MCF 10A (cell line): Measurements from ENCODE around the gene LRMDA. TPM values are rescaled to one million over a fixed set of nuclear protein-coding genes. Genes with fewer than 3 reads are reported as not detected.

Source experiments
- BruUV-seq: library from RNA; stranded (reverse); fragments of 400-500 nt; replicated peaks from 2 replicates; lab custom pipeline; 2021; lab: Mats Ljungman, UMichigan
- CTCF ChIA-PET: fragments of 300-600 bp; sonication (Branson Sonifier 250); formaldehyde crosslinking; extraction: SDS; loops from one replicate; lab custom pipeline; 2021; ENCODE audit warnings: antibody characterized with exemption, inconsistent platforms; lab: Yijun Ruan, JAX
- POLR2A ChIA-PET: fragments of 300-600, 350-650 bp; sonication (Branson Sonifier 250); formaldehyde crosslinking; extraction: SDS; loops from one replicate; lab custom pipeline; 2020; ENCODE audit warnings: antibody characterized with exemption, inconsistent platforms; lab: Yijun Ruan, JAX
- DNase-seq: peaks from one replicate; pipeline ENCODE4 v3.0.0-alpha.2; 2018; ENCODE audit not compliant: unreplicated experiment
- H3K27ac Mint-ChIP-seq: one replicate; pipeline ENCODE4 v1.8.0; 2022; ENCODE audit warnings: mild to moderate bottlenecking, low read depth, mixed read lengths; ENCODE audit not compliant: unreplicated experiment
- H3K27me3 Mint-ChIP-seq: one replicate; pipeline ENCODE4 v1.8.0; 2022; ENCODE audit warnings: mixed read lengths; ENCODE audit not compliant: insufficient read depth, unreplicated experiment
- H3K36me3 Mint-ChIP-seq: one replicate; pipeline ENCODE4 v1.8.0; 2022; ENCODE audit warnings: mild to moderate bottlenecking, moderate library complexity, mixed read lengths; ENCODE audit not compliant: insufficient read depth, unreplicated experiment
- H3K4me1 Mint-ChIP-seq: one replicate; pipeline ENCODE4 v1.8.0; 2022; ENCODE audit warnings: mixed read lengths; ENCODE audit not compliant: insufficient read depth, unreplicated experiment
- H3K4me3 Mint-ChIP-seq: one replicate; pipeline ENCODE4 v1.8.0; 2022; ENCODE audit warnings: mild to moderate bottlenecking, moderate library complexity, mixed read lengths; ENCODE audit not compliant: unreplicated experiment
- H3K9me3 Mint-ChIP-seq: one replicate; pipeline ENCODE4 v1.8.0; 2022; ENCODE audit warnings: mixed read lengths; ENCODE audit not compliant: unreplicated experiment
- CTCF ChIP-seq: fragments of 200-600 bp; IDR thresholded peaks from one replicate; pipeline ENCODE4 v1.8.0; 2022; ENCODE audit warnings: antibody characterized with exemption, mild to moderate bottlenecking; ENCODE audit not compliant: unreplicated experiment
- intact Hi-C: fragments of 100-400 bp; cut with micrococcal nuclease; formaldehyde crosslinking; loops from 2 replicates; pipeline ENCODE4 v1.14.1; 2022
- total RNA-seq: library from RNA; stranded (reverse); gene quantifications from 2 replicates; pipeline ENCODE4 v1.2.3, GENCODE V29; 2022

The LRMDA gene
- total RNA-seq, 1 experiment from 2014 or later, result not detected

GRCh38 chr10:76086170-76086760 is 654.8 kb downstream of the LRMDA start:
- Mint-ChIP-seq H3K9me3 (peaks cover 7% of the 10 kb centered on the region), H3K36me3 (no peaks in the 10 kb centered on the region), H3K4me3 (no peak overlapping the region), H3K4me1 (peaks cover 18% of the 10 kb centered on the region), H3K27ac (no peak overlapping the region), H3K27me3 (no peaks in the 10 kb centered on the region)
- BruUV-seq, result no TSS peak
- TF ChIP-seq CTCF, result no peak
- ChIA-PET CTCF (interaction anchor here (1.1 to 1.6 kb wide), 4 partner anchors 13 to 898 kb away, joined by 3 read pairs; no protein-coding TSS in a partner anchor), POLR2A (no interaction called here)
- intact Hi-C loops, result loop anchor here (2.0 kb wide), 1 partner anchor 683 kb away; no protein-coding TSS in a partner anchor
- DNase-seq, result no peak

- intact Hi-C loops, result loop anchor here (2.0 kb wide), 1 partner anchor 684 kb away; no protein-coding TSS in a partner anchor
- peaks cover 7% of the 10 kb centered on the region for H3K9me3 Mint-ChIP-seq
- POLR2A ChIA-PET, result no interaction called here
- H3K4me1 Mint-ChIP-seq, result peaks cover 18% of the 10 kb centered on the region
- CTCF ChIA-PET, result interaction anchor here (0.6 to 1.6 kb wide), 6 partner anchors 10 to 897 kb away, joined by 3 to 4 read pairs (median 3); no protein-coding TSS in a partner anchor
- H3K36me3 Mint-ChIP-seq, result no peaks in the 10 kb centered on the region
- H3K27ac Mint-ChIP-seq, result no peak overlapping the region
- no TSS peak for BruUV-seq
- DNase-seq, result peak; percentile 67
- TF ChIP-seq CTCF, result peak; percentile 59
- no peak overlapping the region for H3K4me3 Mint-ChIP-seq
- no peaks in the 10 kb centered on the region for H3K27me3 Mint-ChIP-seq
Observed at GRCh38 chr10:76086761-76087639, 655.6 kb downstream of the LRMDA start.

GRCh38 chr10:76088008-76088407 is 656.6 kb downstream of the LRMDA start:
- DNase-seq, result no peak
- Mint-ChIP-seq H3K27ac (no peak overlapping the region), H3K36me3 (no peaks in the 10 kb centered on the region), H3K9me3 (peaks cover 7% of the 10 kb centered on the region), H3K4me3 (no peak overlapping the region), H3K4me1 (peaks cover 10% of the 10 kb centered on the region), H3K27me3 (peaks cover under 1% of the 10 kb centered on the region)
- ChIA-PET CTCF (interaction anchor here (0.6 to 0.9 kb wide), 3 partner anchors 9 to 730 kb away, joined by 3 to 4 read pairs (median 3); no protein-coding TSS in a partner anchor), POLR2A (no interaction called here)
- no TSS peak for BruUV-seq
- TF ChIP-seq CTCF, result no peak
- intact Hi-C loops, result no loop called here

- POLR2A ChIA-PET, result interaction anchor here (0.7 kb wide), 1 partner anchor 503 kb away, joined by 3 read pairs; no protein-coding TSS in a partner anchor
Observed at GRCh38 chr10:76088980-76089379, 657.6 kb downstream of the LRMDA start.

More at GRCh38 chr10:76088980-76089379, 657.6 kb downstream of the LRMDA start:
- Mint-ChIP-seq H3K4me3 (no peak overlapping the region), H3K27ac (no peak overlapping the region), H3K27me3 (peaks cover 10% of the 10 kb centered on the region), H3K9me3 (peaks cover 7% of the 10 kb centered on the region), H3K36me3 (no peaks in the 10 kb centered on the region), H3K4me1 (peaks cover 6% of the 10 kb centered on the region)
- intact Hi-C loops, result no loop called here
- no TSS peak for BruUV-seq
- CTCF ChIA-PET, result interaction anchor here (0.7 kb wide), 1 partner anchor 128 kb away, joined by 3 read pairs; no protein-coding TSS in a partner anchor
- DNase-seq, result no peak
- no peak for TF ChIP-seq CTCF
